Measurements from ENCODE around the gene TOB1.

DNA sequence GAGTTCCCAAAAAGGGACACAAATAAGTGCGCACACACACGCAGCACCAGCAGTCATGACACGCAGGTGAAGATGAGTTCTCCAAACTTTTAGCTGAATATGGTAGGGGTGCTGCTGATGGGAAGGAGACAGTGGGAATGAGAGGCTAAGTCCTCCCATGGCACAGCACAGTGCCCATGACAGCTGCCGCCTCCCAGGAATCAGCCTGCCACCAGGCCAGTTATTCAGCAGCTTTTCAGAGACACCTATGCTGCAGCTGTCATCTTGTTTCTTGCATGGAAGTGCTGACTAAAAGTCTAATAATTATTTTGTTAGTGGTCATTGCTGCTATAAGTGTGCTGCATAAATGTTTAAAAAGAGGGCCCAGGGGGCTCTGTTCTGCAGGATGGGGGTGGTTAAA lies 18.6 kb downstream of the TOB1 start:
- TF ChIP-seq, protein P1, sequence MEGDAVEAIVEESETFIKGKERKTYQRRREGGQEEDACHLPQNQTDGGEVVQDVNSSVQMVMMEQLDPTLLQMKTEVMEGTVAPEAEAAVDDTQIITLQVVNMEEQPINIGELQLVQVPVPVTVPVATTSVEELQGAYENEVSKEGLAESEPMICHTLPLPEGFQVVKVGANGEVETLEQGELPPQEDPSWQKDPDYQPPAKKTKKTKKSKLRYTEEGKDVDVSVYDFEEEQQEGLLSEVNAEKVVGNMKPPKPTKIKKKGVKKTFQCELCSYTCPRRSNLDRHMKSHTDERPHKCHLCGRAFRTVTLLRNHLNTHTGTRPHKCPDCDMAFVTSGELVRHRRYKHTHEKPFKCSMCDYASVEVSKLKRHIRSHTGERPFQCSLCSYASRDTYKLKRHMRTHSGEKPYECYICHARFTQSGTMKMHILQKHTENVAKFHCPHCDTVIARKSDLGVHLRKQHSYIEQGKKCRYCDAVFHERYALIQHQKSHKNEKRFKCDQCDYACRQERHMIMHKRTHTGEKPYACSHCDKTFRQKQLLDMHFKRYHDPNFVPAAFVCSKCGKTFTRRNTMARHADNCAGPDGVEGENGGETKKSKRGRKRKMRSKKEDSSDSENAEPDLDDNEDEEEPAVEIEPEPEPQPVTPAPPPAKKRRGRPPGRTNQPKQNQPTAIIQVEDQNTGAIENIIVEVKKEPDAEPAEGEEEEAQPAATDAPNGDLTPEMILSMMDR (conservative IDR thresholded peaks at IDR 0.05), result no peak
- no peak for TF ChIP-seq EZH2 (IDR thresholded peaks at IDR 0.05; ENCODE audit: low read depth)

Measured in PC-9 (cell line).